SU-DHL-6 (cell line): ENCODE results near the gene EFNA1.
"Not testable (repeated sequence)": the region's sequence is repeated elsewhere in the genome, so short reads cannot be mapped to it uniquely, and the experiment has no call there.

Source experiments
- EZH2phosphoT487 ChIP-seq: fragments of 200-600 bp; sonication (generic), shearing (Covaris generic); conservative IDR thresholded peaks from 2 replicates; pipeline ENCODE4 v1.6.1; 2018; ENCODE audit warnings: mild to moderate bottlenecking, antibody characterized with exemption, low read length, moderate library complexity, mixed read lengths
- TF ChIP-seq, protein P1 (sequence below): fragments of 200-600 bp; sonication (generic); IDR thresholded peaks from one replicate; pipeline ENCODE4 v1.5.1; 2017; ENCODE audit warnings: antibody characterized with exemption, mild to moderate bottlenecking, low read length, moderate library complexity; ENCODE audit not compliant: insufficient read depth, poor library complexity, severe bottlenecking

DNA sequence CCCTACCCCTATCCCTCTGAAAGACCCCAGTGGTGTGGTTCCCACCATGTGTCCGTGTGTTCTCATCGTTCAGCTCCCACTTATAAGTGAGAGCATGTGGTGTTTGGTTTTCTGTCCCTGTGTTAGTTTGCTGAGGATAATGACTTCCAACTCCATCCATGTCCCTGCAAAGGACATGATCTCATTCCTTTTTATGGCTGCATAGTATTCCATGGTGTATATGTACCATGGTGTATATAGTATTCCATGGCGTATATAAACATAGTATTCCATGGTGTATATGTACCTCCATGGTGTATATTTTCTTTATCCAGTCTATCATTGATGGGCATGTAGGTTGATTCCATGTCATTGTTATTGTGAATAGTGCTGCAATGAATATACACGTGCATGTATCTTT lies 36.1 kb downstream of the EFNA1 start:
- TF ChIP-seq, protein P1, sequence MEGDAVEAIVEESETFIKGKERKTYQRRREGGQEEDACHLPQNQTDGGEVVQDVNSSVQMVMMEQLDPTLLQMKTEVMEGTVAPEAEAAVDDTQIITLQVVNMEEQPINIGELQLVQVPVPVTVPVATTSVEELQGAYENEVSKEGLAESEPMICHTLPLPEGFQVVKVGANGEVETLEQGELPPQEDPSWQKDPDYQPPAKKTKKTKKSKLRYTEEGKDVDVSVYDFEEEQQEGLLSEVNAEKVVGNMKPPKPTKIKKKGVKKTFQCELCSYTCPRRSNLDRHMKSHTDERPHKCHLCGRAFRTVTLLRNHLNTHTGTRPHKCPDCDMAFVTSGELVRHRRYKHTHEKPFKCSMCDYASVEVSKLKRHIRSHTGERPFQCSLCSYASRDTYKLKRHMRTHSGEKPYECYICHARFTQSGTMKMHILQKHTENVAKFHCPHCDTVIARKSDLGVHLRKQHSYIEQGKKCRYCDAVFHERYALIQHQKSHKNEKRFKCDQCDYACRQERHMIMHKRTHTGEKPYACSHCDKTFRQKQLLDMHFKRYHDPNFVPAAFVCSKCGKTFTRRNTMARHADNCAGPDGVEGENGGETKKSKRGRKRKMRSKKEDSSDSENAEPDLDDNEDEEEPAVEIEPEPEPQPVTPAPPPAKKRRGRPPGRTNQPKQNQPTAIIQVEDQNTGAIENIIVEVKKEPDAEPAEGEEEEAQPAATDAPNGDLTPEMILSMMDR: not testable (repeated sequence)
- not testable (repeated sequence) for TF ChIP-seq EZH2phosphoT487
